GM12874 (cell line): ENCODE data around the gene ITGAE.

Experiments
- CTCF ChIP-seq: IDR thresholded peaks from 2 replicates; pipeline ENCODE4 v1.5.1; 2011; ENCODE audit warnings: low read depth, mild to moderate bottlenecking, control low read depth, low read length, moderate library complexity; ENCODE audit not compliant: insufficient read depth

Gene ITGAE

GRCh38 chr17:3750926-3751325 is 50.1 kb downstream of the ITGAE start:
- TF ChIP-seq CTCF, result no peak

GRCh38 chr17:3750296-3750695 is 50.7 kb downstream of the ITGAE start:
- no peak for TF ChIP-seq CTCF

DNA sequence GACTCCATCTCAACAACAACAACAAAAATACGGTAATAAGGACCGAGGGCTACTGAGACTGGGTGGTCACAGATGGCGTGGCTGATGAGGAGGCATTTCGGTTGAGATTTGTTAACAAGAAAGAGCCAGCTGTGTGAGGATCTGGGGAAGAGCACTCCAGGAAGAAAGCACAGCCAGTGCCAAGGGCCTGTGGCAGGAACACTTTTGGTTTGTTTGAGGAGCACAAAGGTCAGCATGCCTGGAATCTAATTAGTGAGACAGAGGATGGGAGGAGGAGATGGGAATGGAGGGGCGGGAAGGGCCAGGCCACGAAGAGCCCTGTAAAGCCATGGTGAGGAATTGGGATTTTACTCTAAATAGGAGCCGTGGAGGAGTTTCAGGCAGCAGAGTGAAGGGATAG is 52.4 kb downstream of the ITGAE start:
- TF ChIP-seq CTCF, result no peak

GRCh38 chr17:3747805-3748204 is 53.2 kb downstream of the ITGAE start:
- TF ChIP-seq CTCF, result no peak

- TF ChIP-seq CTCF, result no peak
Measured at GRCh38 chr17:3745071-3745470, 55.9 kb downstream of the ITGAE start.

GRCh38 chr17:3744014-3744413 is 57.0 kb downstream of the ITGAE start:
- TF ChIP-seq CTCF, result no peak

GRCh38 chr17:3740611-3741073 is 60.3 kb downstream of the ITGAE start:
- TF ChIP-seq CTCF, result no peak
